BJ (cell line): ENCODE data around the gene ZNF264. TPM values are rescaled to one million over a fixed set of nuclear protein-coding genes. Genes with fewer than 3 reads are reported as not detected.
"Not testable (repeated sequence)": the region's sequence is repeated elsewhere in the genome, so short reads cannot be mapped to it uniquely, and the experiment has no call there.

Source experiments
- CTCF ChIA-PET: fragments of 350-600 bp; formaldehyde crosslinking; extraction: SDS; loops from one replicate; lab custom pipeline; 2021; ENCODE audit warnings: antibody characterized with exemption, inconsistent platforms; lab: Yijun Ruan, JAX
- POLR2A ChIA-PET: fragments of 300-600 bp; sonication (Branson Sonifier 250); formaldehyde crosslinking; extraction: SDS; loops from one replicate; lab custom pipeline; 2021; ENCODE audit warnings: antibody characterized with exemption; lab: Charles Lee
- DNase-seq: peaks from one replicate; pipeline ENCODE4 v3.0.0-alpha.2; 2011; ENCODE audit warnings: low read depth
- H3K27me3 ChIP-seq: 2 replicates; pipeline ENCODE4 v1.6.0; 2011; ENCODE audit warnings: low read length; ENCODE audit not compliant: control insufficient read depth, insufficient read depth
- H3K36me3 ChIP-seq: 2 replicates; pipeline ENCODE4 v1.5.1; 2011; ENCODE audit warnings: low read length; ENCODE audit not compliant: control insufficient read depth, insufficient read depth
- H3K4me3 ChIP-seq: 2 replicates; pipeline ENCODE4 v1.5.1; 2011; ENCODE audit warnings: low read depth, mild to moderate bottlenecking, control low read depth, low read length
- polyA plus RNA-seq: library from polyadenylated mRNA; depleted of rRNA; stranded (reverse); fragments of >200 nt; gene quantifications from 2 replicates; pipeline ENCODE4 v1.2.3, GENCODE V29; 2011
- TF ChIP-seq, protein P1 (sequence below): IDR thresholded peaks from 2 replicates; pipeline ENCODE4 v1.5.1; 2011; ENCODE audit warnings: low read depth, mild to moderate bottlenecking, control low read depth, inconsistent platforms, low read length, moderate library complexity; ENCODE audit not compliant: insufficient read depth

The ZNF264 gene
- polyA plus RNA-seq, 1 experiment, result 7.1 TPM

DNA sequence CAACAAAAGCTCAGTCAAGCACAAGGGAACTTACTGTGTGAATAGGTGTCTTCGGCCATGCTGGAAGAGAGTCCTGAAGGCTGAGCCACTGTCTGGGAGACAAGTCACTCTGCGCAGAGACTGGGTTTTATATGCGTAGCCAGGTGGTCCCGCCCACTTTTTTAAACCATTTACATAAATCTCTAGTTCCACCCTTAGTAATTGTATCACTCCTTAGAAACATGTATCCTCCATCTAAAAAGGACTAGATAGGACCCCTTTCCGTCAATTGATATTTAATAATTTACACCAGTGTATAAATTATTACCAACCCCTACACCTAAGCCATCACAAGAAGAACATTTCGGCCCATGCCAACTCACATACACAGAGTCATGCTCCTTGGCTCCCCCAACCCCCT is 23.9 kb upstream of the ZNF264 start, which contains the start of gene DUXA:
Gene DUXA, minus strand, starts transcription at position 101 of the 400 bp plus-strand sequence. Its CDS starts 42 bp downstream, at position 59.
- CTCF ChIA-PET, result no interaction called here
- H3K4me3 ChIP-seq, result no peak within 1 kb of the TSS
- TF ChIP-seq, protein P1, sequence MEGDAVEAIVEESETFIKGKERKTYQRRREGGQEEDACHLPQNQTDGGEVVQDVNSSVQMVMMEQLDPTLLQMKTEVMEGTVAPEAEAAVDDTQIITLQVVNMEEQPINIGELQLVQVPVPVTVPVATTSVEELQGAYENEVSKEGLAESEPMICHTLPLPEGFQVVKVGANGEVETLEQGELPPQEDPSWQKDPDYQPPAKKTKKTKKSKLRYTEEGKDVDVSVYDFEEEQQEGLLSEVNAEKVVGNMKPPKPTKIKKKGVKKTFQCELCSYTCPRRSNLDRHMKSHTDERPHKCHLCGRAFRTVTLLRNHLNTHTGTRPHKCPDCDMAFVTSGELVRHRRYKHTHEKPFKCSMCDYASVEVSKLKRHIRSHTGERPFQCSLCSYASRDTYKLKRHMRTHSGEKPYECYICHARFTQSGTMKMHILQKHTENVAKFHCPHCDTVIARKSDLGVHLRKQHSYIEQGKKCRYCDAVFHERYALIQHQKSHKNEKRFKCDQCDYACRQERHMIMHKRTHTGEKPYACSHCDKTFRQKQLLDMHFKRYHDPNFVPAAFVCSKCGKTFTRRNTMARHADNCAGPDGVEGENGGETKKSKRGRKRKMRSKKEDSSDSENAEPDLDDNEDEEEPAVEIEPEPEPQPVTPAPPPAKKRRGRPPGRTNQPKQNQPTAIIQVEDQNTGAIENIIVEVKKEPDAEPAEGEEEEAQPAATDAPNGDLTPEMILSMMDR, result no peak
- H3K27me3 ChIP-seq, result no peaks in the 10 kb centered on the region
- no peak for DNase-seq
- POLR2A ChIA-PET, result no interaction called here
- no peaks in the 10 kb centered on the region for H3K36me3 ChIP-seq

DNA sequence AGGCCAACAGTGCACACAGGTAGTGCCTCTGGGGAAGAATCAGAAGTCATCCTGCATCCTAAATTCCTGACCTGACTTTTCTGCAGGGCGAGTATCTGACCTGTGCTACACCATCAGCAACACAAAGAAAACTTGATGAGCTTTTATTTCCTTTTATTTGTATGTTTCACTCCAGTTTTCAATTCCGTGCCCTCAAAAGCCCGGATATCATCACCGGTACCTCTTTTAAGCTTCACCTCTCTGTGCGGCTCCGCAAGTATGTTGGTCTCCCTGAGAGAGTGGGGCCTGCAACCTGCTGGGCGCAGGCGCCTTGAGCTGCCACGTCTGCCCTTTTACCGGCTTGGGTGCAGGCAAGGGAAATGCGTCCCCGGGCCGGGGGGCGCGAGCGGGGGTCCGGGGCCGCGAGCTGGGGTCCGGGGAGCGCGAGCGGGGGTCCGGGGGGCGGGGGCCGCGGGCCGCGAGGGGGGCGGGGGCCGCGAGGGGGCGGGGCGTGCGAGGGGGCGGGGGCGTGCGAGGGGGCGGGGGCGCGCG is 19.7 kb upstream of the ZNF264 start:
- ChIA-PET CTCF (no interaction called here), POLR2A (interaction anchor here (0.5 to 0.7 kb wide), 2 partner anchors 14 to 20 kb away, joined by 3 to 6 read pairs; partner anchors contain the start of gene ZNF264)
- no peaks in the 10 kb centered on the region for H3K36me3 ChIP-seq
- peak overlapping the region; percentile 45 for H3K4me3 ChIP-seq
- TF ChIP-seq, protein P1, result no peak
- no peaks in the 10 kb centered on the region for H3K27me3 ChIP-seq
- no peak for DNase-seq

DNA sequence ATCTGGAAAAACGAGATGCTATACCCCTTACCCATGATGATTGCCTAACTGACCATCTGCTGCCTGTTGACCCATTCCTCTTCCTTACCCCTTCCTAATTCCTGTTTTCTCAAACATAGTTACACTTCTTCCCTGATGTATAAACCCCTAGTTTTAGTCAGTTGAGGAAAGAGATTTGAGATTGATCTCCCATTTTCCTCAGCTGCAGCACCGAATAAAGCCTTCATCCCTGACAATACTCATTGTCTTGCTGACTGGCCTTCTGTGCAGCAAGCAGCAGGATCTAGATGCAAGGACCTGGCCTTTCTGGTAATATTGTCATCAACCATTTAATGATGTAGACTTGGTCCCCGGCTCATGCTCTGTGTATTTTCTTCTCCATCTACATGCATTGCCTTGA is 999 bp upstream of the ZNF264 start:
- H3K4me3 ChIP-seq, result no peak overlapping the region
- TF ChIP-seq, protein P1, result no peak
- DNase-seq, result no peak
- CTCF ChIA-PET, result interaction anchor here (1.2 kb wide), 1 partner anchor 14 kb away, joined by 3 read pairs; no protein-coding TSS in a partner anchor
- peaks cover 12% of the 10 kb centered on the region for H3K36me3 ChIP-seq
- POLR2A ChIA-PET, result no interaction called here
- no peaks in the 10 kb centered on the region for H3K27me3 ChIP-seq

DNA sequence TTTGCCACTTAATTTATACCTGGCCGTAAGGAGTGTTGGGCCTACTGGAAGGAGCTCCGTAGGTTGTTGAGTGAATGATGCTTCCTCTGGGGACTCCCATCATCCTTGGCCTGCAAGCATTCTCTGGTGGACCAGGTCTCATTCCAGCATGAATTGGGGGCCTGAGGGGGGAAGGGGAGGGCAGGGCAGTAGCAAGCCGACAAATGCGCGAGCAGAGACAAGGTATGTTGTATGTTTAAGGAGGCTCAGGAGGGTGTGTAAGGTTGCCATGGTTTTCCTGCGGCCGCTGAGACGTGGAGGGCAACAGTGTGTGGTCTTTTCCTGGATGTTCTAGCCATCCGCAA is 749 bp downstream of the ZNF264 start:
- TF ChIP-seq, protein P1, result no peak
- Histone ChIP-seq H3K36me3 (peaks cover 18% of the 10 kb centered on the region), H3K27me3 (no peaks in the 10 kb centered on the region), H3K4me3 (peak overlapping the region; percentile 80)
- CTCF ChIA-PET, result no interaction called here
- POLR2A ChIA-PET, result no interaction called here
- DNase-seq, result no peak

DNA sequence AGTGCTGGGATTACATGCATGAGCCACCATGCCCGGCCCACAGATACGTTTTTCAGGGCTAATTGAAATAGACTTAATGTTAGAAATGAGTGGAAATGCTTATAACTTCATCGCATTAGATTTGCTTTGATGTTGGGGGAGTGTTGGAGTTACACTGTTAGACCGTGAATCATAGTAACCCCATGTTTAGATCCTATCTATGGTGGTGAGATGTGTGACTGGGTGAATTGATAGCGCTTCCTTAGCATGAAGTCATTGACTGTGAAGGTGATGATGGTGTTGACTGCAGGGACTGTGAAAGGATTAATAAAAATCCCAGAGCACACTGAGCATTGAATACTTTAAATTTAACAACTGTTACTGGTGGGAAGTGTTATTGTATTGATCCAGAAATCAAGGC is 1.7 kb downstream of the ZNF264 start:
- DNase-seq, result no peak
- CTCF ChIA-PET, result no interaction called here
- Histone ChIP-seq H3K27me3 (no peaks in the 10 kb centered on the region), H3K36me3 (peaks cover 23% of the 10 kb centered on the region), H3K4me3 (peak overlapping the region; percentile 80)
- TF ChIP-seq, protein P1, result no peak
- POLR2A ChIA-PET, result no interaction called here

DNA sequence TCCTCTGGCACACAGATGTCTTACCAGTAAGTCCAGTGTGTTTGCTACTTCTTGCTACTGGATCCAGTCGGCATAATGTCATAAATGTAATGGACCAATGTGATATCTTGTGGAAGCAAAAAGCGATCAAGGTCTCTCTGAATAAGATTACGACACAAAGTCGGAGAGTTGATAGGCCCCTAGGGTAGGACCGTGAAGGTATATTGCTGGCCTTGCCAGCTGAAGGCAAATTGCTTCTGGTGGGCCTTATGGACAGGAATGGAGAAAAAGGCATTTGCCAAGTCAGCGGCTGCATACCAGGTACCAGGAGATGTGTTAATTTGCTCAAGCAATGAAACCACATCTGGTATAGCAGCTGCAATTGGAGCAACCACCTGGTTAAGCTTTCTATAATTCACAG is 6.6 kb downstream of the ZNF264 start:
- POLR2A ChIA-PET, H3K4me3 ChIP-seq, DNase-seq, H3K27me3 ChIP-seq: not testable (repeated sequence)
- CTCF ChIA-PET, result interaction anchor here (0.8 kb wide), 1 partner anchor 23 kb away, joined by 3 read pairs; no protein-coding TSS in a partner anchor
- peaks cover 30% of the 10 kb centered on the region for H3K36me3 ChIP-seq
